NCI-H460 (cell line): ENCODE data around the gene PATJ. TPM values are rescaled to one million over a fixed set of nuclear protein-coding genes. Genes with fewer than 3 reads are reported as not detected.
"Not testable (repeated sequence)": the region's sequence is repeated elsewhere in the genome, so short reads cannot be mapped to it uniquely, and the experiment has no call there.

Experiments
- DNase-seq: peaks from one replicate; pipeline ENCODE4 v3.0.0-alpha.2; 2016; ENCODE audit warnings: low read depth; ENCODE audit errors: extremely low read depth
- total RNA-seq: library from RNA; depleted of rRNA; stranded (reverse); fragments of >200 nt; shearing (Covaris generic); gene quantifications from 2 replicates; pipeline ENCODE4 v1.2.3, GENCODE V29; 2014

PATJ gene
- total RNA-seq, 1 experiment from 2014 or later: 21.1 TPM

DNA sequence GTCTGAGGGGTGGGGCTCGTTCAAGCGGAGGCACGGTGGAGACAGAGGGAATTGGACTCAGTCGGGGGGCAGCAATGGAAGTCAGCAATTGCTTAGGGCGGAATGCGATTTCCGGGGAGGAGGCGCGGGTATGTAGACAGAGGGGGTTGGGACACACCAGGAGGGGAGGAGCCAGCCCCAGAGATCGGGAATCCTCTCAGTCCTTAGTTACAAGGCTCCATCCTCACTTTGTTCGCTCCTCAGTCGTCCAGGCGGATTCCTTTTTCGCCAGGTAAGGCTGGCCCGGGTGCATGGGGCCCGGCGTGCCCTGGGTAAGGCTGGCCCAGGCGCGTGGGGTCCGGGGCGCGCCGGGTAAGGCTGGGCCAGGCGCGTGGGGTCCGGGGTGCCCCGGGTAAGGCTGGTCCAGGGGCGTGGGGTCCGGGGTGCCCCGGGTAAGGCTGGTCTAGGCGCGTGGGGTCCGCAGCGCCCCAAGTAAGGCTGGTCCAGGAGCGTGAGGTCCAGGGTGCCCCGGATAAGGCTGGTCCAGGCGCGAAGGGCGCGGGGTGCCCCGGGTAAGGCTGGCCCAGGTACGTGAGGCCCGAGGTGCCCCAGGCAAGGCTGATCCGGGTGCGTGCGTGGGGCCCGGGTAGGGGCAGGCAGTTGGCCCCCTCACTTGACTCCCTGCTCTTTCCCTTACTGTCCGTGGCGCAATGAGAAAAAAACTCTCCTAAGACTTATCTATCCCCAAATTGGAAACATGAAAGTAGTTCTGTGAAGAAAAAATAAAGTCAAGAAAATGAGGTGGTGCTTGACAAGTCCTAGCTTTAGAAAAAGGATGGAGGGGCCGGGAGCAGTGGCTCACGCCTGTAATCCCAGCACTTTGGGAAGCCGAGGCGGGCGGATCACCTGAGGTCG is 452.6 kb downstream of the PATJ start, which contains the start of gene L1TD1:
Gene L1TD1 (plus strand): TSS at position 199 of the 894 bp plus-strand sequence. CDS start 11,780 bp downstream, outside the sequence.
- DNase-seq: no peak

DNA sequence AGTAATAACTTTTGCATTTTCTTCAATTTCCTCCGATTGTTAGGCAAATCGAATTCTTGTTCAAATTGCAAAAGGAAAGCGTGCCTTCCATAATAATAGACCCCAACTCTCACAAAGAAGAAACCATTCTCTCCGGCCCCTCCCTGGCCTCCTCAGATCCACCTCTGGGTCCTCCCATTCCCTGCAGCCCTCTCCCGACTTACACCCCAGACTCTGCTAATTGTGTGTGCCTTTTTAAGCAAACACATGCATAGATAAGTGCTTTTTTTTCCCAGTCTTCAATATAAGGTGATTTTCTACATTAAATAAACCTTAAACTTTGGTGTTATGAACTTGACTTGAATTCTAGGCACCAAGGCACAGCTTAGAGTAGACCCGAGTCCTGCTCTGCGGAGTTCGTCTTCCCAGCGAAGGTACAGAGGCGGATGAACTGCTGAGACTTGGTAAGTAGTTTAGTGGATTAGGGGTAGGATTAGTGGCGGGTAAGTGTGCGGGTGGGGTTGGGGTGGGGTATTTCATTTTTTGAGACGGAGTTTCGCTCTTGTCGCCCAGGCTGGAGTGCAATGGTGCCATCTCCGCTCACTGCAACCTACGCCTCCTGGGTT is 453.9 kb downstream of the PATJ start:
- DNase-seq: no peak

DNA sequence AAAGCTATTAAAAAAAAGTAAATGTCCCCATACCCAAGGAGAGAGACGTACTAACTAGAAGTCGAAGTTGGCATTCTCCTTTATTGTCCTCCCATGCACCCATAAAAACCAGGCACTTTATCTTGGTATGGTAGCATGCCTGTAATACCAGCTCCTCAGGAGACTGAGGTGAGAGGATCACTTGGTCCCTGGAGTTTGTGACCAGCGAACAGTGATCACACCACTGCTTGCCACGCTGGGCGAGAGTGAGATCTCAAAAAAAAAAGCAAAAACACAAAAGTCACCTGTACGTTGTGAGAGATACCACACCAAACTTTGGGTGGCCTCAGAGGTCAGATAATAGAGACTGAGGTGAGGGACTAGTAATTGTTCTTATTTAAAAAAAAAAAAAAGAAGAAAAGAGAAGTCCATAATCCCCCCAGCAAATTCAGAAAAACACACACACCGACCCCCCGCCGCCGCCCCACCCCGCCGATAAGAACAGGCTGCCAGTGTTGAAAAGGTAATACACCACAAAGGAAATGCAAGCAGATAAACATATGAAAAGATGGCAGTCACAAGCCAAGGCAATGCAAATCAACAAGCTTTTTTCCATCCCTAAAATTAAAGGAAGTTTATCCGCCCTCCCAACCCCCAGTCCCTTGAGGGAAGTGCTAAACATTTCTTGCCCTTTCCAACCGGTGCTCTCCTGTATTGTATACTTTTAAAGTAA is 455.9 kb downstream of the PATJ start:
- DNase-seq: no peak

DNA sequence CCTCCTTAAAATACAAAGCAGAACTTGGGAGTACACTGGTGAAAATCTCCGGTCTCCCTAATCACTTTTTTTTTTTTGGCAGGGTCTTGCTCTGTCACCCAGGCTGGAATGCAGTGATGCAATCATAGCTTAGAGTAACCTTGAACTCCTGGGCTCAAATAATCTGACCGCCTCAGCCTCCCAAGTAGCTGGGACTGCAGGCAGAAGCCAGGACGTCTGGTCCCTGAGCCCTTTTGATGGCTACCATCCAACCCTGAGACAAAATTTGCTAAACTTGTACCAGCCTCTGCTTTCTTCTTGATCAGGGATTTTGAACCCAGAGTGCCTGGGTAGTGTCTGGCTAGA is 456.5 kb downstream of the PATJ start:
- DNase-seq: no peak

DNA sequence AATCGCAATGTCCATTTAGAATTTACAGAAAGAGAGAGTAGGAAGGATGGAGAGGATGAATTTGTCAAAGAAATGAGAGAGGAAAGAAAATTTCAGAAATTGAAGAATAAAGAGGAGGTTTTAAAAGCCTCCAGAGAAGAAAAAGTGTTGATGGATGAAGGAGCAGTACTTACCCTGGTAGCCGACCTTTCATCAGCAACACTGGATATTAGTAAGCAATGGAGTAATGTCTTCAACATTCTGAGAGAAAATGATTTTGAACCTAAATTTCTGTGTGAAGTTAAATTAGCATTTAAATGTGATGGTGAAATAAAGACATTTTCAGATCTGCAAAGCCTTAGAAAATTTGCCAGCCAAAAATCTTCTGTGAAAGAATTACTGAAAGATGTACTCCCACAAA is 464.9 kb downstream of the PATJ start:
- DNase-seq: no peak

DNA sequence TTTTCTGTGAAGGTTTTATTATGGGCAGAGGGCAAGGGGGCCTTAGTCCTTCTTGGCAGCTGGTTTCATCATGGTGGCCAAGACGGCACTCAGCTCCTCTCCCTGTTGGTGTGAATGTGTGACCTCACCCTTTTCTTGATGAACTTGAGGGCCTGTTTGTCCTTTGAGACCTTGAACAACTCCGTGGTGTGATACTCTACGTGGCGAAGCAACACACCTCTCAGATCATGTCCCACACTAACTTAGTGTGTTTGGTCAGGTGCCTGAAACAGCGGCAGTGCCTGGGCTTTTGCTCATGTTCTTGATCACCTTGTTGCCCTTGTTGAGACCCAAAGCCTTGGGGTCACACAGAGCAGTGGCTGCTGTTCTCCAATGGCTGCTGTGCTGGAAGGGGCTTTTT is 465.8 kb downstream of the PATJ start:
- no peak for DNase-seq

DNA sequence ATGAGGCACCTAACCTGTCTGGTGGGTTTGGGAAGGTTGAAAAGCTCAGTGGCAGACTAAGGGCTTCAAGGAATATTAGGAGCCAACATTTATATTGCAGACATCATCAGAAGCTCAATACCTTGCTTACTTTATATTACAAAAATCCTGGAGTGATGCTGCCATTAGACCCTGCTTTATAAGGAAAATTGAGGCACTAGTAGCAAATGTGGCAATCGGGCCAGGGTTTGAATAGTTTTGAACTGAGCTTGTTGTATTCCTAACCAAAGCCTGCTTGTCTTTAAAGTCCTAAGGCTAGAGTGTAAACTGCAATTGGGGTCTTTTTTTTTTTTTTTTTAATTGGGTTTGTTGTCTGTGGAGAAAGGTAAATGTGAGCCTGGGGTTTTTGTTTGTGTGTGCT is 466.7 kb downstream of the PATJ start:
- DNase-seq: no peak

DNA sequence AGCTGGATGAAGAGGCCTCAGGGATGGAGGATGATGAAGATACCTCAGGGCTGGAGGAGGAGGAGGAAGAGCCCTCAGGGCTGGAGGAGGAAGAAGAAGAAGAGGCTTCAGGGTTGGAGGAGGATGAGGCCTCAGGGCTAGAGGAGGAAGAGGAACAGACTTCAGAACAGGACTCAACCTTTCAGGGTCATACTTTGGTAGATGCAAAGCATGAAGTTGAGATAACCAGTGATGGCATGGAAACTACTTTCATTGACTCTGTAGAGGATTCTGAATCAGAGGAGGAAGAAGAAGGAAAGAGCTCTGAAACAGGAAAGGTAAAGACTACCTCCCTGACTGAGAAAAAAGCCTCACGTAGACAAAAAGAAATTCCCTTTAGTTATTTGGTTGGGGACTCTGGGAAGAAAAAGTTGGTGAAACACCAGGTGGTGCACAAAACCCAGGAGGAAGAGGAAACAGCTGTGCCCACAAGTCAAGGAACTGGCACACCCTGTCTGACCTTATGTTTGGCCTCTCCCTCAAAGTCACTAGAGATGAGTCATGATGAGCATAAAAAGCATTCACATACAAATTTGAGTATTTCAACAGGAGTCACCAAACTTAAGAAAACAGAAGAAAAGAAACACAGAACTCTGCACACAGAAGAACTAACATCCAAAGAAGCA is 467.8 kb downstream of the PATJ start:
- DNase-seq: no peak

DNA sequence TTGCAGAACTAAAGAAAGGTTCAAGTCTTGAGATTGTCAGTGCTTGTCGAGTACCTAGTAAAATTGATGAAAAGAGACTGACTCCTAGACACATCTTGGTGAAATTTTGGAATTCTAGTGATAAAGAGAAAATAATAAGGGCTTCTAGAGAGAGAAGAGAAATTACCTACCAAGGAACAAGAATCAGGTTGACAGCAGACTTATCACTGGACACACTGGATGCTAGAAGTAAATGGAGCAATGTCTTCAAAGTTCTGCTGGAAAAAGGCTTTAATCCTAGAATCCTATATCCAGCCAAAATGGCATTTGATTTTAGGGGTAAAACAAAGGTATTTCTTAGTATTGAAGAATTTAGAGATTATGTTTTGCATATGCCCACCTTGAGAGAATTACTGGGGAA is 468.7 kb downstream of the PATJ start:
- DNase-seq: no peak

DNA sequence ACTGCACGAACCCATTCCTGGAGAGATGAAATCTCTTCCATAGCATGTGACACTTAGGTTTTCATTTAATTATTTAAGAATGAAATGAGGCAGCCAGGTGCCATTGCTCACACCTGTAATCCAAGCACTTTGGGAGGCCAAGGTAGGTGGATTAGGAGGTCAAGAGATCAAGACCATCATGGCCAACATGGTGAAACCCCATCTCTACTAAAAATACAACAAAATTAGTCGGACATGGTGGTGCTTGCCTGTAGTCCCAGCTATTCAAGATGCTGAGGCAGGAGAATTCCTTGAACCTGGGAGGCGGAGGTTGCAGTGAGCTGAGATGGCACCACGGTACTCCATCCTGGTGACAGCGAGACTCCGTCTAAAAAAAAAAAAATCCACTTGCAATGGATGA is 470.1 kb downstream of the PATJ start:
- no peak for DNase-seq

DNA sequence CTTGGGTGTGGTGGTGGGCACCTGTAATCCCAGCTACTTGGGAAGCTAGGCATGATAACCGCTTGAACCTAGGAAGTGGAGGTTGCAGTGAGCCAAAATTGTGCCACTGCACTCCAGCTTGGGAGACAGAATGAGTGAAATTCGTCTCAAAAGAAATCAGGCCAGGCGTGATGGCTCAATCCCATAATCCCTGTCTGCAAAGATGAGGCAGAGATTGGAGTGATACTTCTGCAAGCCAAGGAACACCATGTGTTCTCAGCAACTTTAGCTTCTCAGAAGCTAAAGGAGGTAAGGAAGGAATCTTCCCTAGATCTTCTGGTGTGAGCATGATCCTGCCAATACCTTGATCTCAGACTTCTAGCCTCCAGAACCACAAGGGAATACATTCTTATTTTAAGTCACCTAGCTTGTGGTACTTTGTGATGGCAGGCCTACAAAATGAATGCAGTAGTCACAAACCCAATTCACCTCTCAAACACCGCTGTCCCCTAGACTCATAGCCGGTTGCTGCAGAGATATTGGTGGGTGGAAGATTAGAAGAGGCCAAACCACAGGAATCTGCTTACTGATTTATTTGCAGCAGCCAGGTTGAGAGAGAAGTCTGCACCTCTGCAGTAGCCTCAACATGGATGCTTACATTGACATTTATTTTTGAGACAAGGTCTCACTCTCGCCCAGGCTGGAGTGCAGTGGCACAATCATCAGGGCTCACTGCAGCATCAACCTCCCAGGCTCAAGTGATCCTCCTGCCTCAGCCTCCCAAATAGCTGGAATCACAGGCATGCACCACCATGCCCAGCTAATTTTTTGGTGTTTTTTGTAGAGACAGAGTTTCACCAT is 471.0 kb downstream of the PATJ start:
- DNase-seq: no peak

DNA sequence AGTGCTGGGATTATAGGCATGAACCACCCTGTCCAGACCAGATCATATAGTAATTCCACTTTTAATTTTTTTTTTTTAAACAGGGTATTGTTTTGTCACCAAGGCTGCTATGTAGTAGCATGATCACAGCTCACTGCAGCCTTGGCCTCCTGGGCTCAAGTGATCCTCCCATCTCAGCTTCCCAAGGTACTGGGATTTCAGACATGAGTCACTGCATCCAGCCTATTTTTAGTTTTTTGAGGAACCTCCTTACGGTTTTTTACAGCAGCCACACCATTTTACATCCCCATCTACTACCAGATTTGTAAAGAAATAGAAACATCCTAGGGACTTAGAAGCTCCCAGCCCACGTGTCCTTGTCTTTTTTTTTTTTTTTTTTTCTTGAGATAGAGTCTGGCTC is 476.3 kb downstream of the PATJ start:
- DNase-seq: no peak

DNA sequence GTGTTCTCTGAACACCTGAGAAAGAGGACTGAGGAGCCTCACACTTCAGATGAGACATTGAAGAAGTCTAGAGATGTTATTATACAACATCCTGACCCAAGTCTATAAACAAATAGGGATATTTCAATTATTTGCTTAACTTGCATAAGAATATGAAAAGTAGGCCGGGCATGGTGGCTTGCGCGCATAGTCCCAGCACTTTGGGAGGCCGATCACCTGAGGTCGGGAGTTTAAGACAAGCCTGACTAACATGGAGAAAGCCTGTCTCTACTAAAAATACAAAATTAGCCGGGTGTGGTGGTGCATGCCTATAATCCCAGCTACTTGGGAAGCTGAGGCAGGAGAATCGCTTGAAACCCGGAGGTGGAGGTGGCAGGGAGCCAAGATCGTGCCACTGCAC is 478.2 kb downstream of the PATJ start:
- not testable (repeated sequence) for DNase-seq

DNA sequence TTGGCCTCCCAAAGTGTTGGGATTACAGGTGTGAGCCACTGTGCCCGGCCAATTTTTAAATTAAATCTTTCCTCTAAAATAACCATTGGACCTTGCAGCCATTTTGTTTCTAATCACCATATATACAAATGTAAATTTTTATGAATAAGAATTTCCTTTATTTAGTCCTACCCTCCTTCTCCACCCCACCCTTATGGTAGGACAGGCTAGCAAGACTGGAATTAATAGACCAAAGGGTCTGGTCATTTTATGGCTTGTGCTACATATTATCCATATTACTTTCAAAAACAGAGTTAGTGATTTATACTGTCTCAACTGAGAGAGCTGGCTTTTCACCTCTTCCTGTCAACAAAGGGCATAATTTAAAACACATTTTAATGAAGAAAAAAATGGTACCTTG is 478.9 kb downstream of the PATJ start:
- DNase-seq: no peak

DNA sequence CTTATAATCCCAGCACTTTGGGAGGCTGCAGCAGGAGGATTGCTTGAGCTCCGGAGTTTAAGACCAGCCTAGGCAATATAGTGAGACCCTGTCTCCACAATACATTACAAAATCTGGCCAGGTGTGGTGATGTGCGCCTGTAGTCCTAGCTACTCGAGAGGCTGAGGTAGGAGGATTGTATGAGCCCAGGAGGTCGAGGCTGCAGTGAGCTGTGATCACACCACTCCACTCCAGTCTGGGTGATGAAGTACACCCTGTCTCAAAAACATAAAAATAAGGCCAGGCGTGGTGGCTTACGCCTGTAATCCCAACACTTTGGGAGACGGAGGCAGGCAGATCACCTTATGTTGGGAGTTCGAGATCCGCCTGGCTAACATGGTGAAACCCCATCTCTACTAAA is 480.0 kb downstream of the PATJ start:
- no peak for DNase-seq

DNA sequence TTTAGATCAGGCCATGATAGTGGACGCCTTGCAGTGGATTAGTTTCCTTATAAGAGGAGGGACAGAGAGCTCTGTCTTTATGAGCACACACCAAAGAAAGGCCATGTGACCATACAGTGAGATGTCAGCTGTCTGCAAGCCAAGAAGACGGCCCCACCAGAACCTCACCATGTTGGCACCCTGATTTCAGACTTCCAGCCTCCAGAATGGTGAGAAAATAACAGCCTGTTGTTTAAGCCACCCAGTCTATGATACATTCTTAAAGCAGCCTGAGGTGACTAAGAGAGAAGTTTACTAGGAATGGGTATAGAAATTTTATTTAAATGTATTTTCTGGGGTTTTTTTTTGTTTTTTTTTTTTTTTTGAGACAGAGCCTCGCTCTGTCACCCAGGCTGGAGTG is 481.9 kb downstream of the PATJ start:
- DNase-seq: no peak

DNA sequence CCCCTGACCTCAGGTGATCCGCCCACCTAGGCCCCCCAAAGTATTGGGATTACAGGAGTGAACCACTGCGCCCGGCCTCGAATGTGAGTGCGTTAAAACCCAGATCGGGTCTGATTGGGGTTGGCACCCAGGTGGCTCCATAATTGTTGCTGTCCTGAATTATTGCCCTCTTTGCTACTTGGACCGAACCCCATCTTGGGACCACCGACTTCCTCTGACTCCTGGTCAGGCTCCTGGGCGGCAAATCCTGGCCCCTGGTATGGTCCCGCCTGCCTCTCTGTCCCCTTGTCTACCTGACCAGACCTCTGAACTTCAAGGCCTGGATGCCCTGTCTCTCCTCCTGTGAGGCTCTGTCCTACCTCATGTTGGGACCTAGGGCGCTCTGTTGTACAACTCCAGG is 485.2 kb downstream of the PATJ start:
- no peak for DNase-seq
